Smooth muscle cell of bladder (primary cell): ENCODE results near the gene SUMF2. TPM values are rescaled to one million over a fixed set of nuclear protein-coding genes. Genes with fewer than 3 reads are reported as not detected.

Experiments
- total RNA-seq: library from RNA; depleted of rRNA; stranded (reverse); fragments of >200 nt; gene quantifications from 2 replicates; pipeline ENCODE4 v1.2.3, GENCODE V29; 2014

Gene SUMF2
- total RNA-seq = 245 and 311 TPM in 2 replicates

DNA sequence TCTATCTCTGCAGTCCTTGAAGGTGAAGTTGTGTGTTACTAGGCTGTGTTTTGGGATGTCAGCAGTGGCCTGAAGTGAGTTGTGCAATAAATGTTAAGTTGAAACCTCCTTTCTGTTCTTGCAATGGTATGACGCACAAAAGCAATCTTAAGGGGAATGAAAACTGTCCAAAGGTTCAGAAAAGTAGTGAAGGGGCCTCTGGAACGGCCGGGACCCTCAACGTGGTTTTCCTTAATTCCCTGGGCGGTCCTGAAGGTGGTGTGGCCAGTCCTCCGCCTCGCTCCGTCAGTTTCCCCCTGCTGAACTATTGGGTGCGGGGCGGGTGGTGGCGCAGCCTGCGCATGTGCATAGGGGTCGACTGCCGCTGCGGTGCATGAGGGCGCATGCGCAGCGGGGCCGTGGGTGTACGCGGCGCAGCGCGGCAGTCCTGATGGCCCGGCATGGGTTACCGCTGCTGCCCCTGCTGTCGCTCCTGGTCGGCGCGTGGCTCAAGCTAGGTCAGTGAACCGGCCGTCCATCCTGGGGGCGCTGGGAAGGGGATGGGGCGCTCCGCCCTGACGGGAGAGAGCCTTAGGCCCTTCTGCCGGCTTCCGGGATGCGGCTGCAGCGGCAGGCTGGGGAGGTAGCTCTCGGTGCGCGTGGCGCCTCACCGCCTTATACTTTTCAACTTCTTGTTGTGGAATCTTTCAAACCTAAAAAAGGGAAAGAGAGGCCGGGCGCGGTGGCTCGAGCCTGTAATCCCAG is at the start of gene SUMF2:
TSS of gene SUMF2 (plus strand) at position 405 of the 744 bp plus-strand sequence. CDS start at position 431, 26 bp downstream.

DNA sequence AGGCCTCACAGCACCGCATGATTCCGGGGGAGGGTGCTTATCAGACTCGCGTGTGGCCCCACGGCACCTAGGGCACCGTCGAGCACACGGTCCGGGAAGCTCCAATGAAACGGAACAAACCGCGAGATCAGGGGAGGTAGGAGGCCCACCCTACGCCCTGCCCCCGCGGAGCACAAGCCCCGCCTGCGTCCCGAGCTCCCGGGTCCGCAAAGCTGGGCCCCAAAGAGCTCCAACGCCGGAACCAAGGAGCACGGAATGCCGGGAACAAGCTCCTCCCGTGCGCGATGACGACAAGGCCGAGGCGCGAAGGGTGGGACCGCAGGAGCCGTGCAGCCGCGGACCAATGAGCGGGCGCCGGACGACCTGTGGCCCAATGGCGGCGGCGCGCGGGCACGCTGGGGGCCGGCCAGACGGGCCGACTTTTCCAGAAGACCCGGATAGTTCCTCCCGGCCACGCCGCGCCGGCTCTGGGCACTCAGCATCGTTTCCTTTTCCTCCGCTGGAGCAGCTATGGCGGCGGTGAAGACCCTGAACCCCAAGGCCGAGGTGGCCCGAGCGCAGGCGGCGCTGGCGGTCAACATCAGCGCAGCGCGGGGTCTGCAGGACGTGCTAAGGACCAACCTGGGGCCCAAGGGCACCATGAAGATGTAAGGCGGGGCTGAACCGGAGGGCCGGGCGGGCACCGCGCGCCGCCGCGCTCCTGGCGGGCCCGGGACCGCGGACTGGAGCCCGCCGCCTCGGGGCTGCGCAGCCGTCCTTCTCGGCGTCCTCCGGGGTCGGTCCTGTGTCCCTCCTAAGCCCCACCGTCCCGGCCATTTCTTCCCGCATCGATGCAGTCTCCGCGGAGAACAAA is 12.5 kb upstream of the SUMF2 start, which contains the start of the genes CCT6A and PSPH:
TSS of gene CCT6A (plus strand) at position 427 of the 853 bp plus-strand sequence. CDS start at position 511, 84 bp downstream.
TSS of gene PSPH (minus strand) at position 106 of the 853 bp plus-strand sequence. CDS start 30,232 bp downstream, outside the sequence.

GRCh38 chr7:56092789-56093531 is 28.9 kb downstream of the SUMF2 start, which contains the start of gene PHKG1:
Gene PHKG1, minus strand, starts transcription at chr7:56092952. Its CDS starts 4,011 bp downstream, at chr7:56088941.

GRCh38 chr7:56106108-56107073 is 42.3 kb downstream of the SUMF2 start, which contains the start of gene CHCHD2:
Gene CHCHD2, minus strand, starts transcription at chr7:56106476. Its CDS starts 63 bp downstream, at chr7:56106413.

DNA sequence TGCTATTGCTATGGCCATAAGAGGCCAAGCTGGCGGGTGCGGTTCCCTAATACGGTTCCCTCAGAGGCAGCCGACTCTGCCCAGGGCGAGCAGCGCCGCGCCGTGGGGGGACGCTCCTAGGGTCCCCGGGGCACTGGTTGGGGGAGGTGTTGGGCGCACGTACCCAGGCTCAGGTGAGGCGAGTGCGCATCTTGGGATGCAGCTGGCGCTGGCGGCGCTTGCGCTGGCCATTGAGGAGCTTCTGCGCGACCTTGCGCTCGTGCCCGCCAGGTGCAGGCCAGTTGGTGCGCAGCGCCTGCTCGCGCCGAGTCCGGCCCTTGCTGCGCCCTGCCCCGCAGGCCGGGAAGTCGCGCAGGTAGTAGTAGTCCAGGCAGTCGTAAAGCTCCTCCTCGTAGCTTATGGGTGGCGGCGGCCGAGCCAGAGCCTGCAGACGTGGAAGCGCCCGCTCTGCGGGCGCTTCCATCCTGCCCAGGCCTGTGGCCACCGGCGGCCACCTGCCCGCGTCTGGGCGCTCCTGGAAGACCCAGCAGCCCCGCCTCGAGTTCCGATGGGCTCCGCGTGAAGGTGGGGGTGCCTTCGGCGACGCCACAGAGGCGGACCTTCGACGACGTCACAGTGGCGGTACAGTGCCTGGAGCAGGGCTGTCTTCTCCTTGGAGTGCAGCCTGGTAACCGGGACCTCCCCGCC is 51.9 kb downstream of the SUMF2 start, which contains the start of gene NUPR2:
TSS of gene NUPR2 (minus strand) at position 566 of the 687 bp plus-strand sequence. CDS start at position 463, 103 bp downstream.

Other genes starting within 250 kb of the SUMF2 start
- not detected in 2 replicates for gene SEPTIN14, start 201.5 kb upstream of the SUMF2 start, total RNA-seq
- 1.3 TPM in 2 replicates for gene ZNF713, start 176.8 kb upstream of the SUMF2 start, total RNA-seq
- 14.6 and 15.4 TPM in 2 replicates for gene MRPS17, start 112.4 kb upstream of the SUMF2 start, total RNA-seq
- gene NIPSNAP2, start 99.7 kb upstream of the SUMF2 start, total RNA-seq = 30.0 and 34.0 TPM in 2 replicates
- gene PSPH, start 12.8 kb upstream of the SUMF2 start, total RNA-seq = 56.2 and 80.5 TPM in 2 replicates
- gene CCT6A, start 12.5 kb upstream of the SUMF2 start, total RNA-seq = 185 and 191 TPM in 2 replicates
- 0.43 and 0.55 TPM in 2 replicates for gene PHKG1, start 28.7 kb downstream of the SUMF2 start, total RNA-seq
- gene CHCHD2, start 42.2 kb downstream of the SUMF2 start, total RNA-seq = 240 and 280 TPM in 2 replicates
- gene NUPR2, start 52.1 kb downstream of the SUMF2 start, total RNA-seq = not detected in 2 replicates